Melanocyte of skin (primary cell): ENCODE data around the gene BLVRB. TPM values are rescaled to one million over a fixed set of nuclear protein-coding genes. Genes with fewer than 3 reads are reported as not detected.

Source experiments
- small RNA-seq, 2 donors: library from RNA; depleted of rRNA; stranded (forward); fragments of <200 nt; gene quantifications; one replicate each; pipeline ENCODE3, GENCODE V24; 2012
- total RNA-seq, 2 donors: library from RNA; depleted of rRNA; stranded (reverse); fragments of >200 nt; gene quantifications; 2 replicates each; pipeline ENCODE4 v1.2.3, GENCODE V29; 2012

BLVRB gene
- total RNA-seq, result 10 to 100 TPM; 83.6 to 93.6 TPM

DNA sequence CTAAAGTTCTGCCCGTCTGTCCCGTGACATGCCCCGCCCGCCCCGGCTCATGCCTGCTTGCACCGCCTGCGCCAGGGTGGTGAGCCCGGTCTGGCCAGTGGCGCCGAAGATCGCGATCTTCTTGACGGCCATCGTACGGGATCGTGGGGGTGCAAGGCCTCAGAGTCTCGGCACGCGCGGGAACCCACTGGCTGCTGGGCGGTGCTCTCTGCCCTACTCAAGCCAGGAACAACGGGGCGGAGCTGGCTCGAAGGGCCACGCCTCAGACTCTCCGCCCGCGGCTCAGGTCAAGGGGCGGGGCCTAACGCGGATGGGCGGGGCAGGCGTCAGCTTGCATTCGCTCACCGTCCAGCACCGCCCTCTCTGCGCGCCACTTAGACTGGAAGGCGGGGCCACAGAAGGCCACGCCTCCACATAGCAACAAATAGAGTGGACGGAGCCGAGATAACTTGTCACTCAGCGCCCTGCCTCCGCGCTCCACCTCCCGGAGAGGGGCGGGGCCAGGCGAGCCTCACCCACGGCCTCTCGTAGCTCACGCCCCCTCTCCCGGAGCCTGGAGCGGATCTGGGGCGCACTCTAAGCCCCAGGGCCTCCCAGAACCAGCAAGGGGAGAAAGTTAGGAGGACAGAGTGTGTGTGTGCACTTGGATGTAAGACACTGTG lies at the start of gene BLVRB:
TSS of gene BLVRB (minus strand) at position 189 of the 662 bp plus-strand sequence. CDS start at position 132, 57 bp downstream.

DNA sequence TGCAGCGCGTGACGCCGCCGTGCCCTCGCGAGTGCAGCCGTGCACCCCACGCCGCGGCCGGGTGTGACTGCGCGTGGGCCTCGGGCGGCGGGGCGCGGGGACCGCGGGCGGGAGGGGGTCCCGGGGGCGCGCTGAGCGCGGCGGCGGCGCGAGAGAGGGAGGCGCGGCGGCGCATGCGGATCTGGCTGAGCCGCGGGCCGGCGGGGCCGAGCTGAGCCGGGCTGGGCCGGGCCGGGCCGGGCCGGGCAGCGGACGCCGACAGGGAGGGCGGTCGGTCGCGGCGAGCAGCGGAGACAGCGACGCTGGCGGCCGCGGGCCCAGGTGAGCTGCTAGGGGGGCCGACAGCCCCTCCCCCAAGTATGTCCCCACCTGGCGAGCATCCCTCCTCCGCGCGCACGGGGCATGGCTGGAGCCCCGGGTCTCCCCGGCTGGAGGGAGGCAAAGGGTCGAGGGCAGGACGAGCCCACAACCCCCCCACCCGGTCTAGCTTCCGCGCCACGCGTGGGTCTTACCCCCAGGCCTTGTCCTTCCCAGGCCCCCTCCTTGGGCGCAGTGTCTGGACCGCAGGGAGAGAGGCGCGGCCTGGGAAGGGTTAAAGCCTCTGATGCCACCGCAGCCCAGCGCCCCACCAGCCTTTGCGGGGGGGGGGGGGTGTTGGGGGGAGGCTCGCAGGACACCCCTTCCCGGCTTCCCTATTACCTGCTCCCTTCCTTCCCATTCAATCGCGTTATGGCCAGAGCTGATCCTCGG lies 1.6 kb upstream of the BLVRB start, which contains the start of gene SPTBN4:
TSS of gene SPTBN4 (plus strand) at position 17 of the 750 bp plus-strand sequence. CDS start 5,621 bp downstream, outside the sequence.

DNA sequence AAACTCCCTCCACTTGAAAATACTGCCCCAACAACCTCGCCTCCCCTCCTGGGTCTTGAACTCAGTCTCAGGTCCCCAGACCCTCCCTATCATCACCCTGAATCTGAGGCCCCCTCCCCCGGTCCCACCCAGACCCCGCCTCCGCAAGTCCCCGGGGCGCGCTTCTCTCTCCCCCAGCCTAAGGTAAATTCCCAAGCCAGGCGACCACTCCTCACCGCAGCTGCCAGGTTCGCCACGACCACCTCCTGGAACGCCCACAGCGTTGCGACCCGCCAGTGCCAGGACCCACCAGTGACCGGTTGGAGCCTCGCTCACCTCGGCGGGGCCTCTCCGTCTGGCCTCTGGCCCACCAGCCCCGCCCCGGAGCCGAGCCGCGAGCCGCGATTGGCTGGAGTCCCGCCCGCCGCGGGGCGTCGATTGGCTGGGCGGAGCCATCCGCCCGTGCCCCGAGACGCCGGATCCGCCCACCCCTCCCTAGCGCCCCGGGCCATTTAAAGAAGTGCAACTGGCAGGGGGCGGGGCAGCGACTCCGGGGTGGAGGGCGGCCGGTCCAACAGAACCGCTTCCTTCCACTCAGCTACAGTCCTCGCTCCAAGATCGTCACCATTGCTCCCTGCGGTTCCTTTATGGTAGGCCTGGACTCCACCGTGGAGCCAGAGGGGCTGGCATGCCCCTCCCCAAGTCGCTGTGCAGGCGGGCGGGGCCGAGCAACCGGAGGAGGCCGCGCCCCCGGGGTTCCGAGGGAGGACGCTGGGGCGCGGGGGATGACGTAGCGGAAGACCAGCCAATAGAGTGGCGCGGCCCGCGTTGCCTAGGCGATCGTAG lies 21.3 kb downstream of the BLVRB start, which contains the start of gene SERTAD3:
TSS of gene SERTAD3 (minus strand) at position 336 of the 825 bp plus-strand sequence. CDS start 2,255 bp downstream, outside the sequence.

DNA sequence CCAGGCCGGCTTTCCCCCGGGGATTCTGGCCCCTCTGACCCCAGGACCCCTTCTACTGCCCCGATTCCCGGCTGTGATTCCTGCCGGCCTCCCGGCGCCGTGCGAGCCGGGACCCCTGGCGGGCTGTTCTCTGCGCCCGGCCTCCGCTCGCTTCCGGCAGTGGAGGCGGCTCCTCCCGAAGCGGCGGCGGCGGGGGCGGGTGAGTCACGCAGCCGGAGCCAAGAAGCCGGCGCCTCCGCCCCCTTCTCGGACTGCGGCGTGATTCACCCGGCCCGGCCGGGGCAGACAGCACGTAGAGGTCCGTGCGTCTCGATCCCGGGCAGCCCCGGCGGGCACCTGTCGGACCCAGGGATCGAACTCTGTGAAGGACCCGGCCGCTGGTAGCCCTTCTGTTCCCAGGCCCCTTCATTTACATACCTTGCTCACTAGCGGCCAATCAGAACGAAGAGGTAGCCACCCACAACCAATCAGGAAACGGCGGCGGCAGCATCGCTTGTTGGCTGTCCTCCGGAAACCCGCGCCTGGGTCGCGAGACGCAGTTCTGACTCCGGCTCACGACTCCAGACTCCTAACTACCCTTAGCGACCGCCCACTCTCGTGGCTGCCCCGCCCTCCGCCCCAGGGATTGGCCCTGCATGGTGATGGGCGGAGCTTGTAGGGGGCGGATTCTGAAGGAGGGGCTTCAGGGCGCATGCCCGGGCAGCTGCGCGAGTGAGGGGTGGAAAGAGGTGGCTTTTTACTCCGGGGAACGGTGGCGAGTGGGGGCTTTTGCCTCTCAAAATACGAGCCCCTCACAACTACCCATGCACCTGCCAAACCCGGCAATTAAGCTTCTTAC lies 39.9 kb downstream of the BLVRB start, which contains the start of gene SERTAD1:
TSS of gene SERTAD1 (minus strand) at position 543 of the 838 bp plus-strand sequence. CDS start 2,446 bp downstream, outside the sequence.

DNA sequence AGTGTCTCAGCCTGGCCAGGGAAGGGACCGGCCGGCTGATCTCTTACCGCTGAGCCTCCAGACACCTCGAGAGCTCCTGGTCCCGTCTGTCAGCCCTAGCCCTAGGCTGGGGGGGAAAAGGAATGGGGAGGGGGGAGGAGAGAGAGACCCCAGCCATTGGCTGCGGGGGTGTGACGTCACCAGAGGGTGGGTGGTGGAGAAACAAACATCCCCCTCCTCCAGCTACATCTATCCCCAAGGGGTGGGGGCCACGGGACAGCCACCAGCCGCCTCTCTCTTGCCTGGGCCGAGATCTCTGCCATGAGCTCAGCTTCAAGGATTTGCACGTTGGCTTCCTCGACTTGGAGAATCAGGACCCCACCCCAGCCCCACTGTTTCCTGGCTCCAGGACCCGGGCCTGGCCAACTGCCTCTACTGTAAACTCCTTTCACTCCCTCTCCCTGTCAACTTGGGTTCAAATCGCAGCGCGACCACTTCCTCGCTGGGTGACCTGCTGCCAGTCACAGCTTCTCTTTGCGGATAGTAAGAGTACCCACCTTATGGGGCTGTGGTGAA lies 52.2 kb downstream of the BLVRB start, which contains the start of gene PRX:
TSS of gene PRX (minus strand) at position 88 of the 555 bp plus-strand sequence. CDS start 5,446 bp downstream, outside the sequence.

Small RNA genes lying within 50 kb of the gene (small RNA-seq; reads per million reads assigned to genes)
- 0 reads per million in 2 donors for gene RF00017

Other genes with a start within 250 kb of the BLVRB start
- not detected for gene TTC9B, start 247.4 kb downstream of the BLVRB start, total RNA-seq
- under 1 TPM in 1 of 2 donors, not detected in 1; 0.33 TPM for gene CCNP, start 239.1 kb downstream of the BLVRB start, total RNA-seq
- 100 to 1,000 TPM; 112 to 116 TPM for gene AKT2, start 180.4 kb downstream of the BLVRB start, total RNA-seq
- 10 to 100 TPM in 1 of 2 donors, 1 to 10 TPM in 1; 2.8 to 12.0 TPM for gene C19orf47, start 117.3 kb downstream of the BLVRB start, total RNA-seq
- 100 to 1,000 TPM; 111 to 196 TPM for gene PLD3, start 117.0 kb downstream of the BLVRB start, total RNA-seq
- gene HIPK4, start 75.6 kb downstream of the BLVRB start, total RNA-seq, result under 1 TPM in 1 of 2 donors, not detected in 1; under 0.01 TPM
- under 1 TPM; 0.33 to 0.69 TPM for gene PRX, start 52.4 kb downstream of the BLVRB start, total RNA-seq
- 10 to 100 TPM in 1 of 2 donors, 1 to 10 TPM in 1; 6.9 to 12.7 TPM for gene SERTAD1, start 39.8 kb downstream of the BLVRB start, total RNA-seq
- 10 to 100 TPM; 20.3 to 23.0 TPM for gene SERTAD3, start 21.4 kb downstream of the BLVRB start, total RNA-seq
- under 1 TPM; 0.34 to 1.00 TPM for gene SPTBN4, start 1.3 kb upstream of the BLVRB start, total RNA-seq
- 10 to 100 TPM; 20.0 to 30.6 TPM for gene SHKBP1, start 111.1 kb upstream of the BLVRB start, total RNA-seq
- gene LTBP4, start 135.6 kb upstream of the BLVRB start, total RNA-seq, result 10 to 100 TPM; 15.5 to 17.3 TPM
- gene NUMBL, start 224.9 kb upstream of the BLVRB start, total RNA-seq, result 10 to 100 TPM in 1 of 2 donors, 1 to 10 TPM in 1; 9.0 to 17.6 TPM